Measurements from ENCODE around the gene YY2. TPM values are rescaled to one million over a fixed set of nuclear protein-coding genes. Genes with fewer than 3 reads are reported as not detected.
"Not testable (repeated sequence)": the region's sequence is repeated elsewhere in the genome, so short reads cannot be mapped to it uniquely, and the experiment has no call there.

YY2 gene
- total RNA-seq, 1 experiment from 2014 or later = 2.7 TPM

DNA sequence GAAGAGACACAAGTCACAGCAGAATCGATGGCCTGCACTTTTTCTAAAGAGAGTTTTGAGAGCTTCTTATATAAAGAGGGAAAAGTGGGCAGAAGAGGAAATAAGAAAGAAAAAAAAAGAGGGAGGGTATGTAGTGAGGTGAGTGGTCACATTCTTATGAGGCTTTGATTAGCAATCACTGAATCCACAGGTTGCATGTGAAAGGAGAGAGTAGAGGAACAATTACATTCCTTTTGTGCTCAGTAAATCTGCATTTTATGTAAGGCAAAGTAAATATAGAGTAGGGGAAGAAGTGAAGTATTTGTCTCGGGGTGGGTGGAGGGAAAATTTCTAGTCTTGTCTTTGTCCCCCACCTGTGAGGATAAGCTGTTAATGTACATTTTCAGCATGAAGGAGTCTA, 43.2 kb upstream of the YY2 start:
- POLR2A ChIA-PET (ENCODE audit: low non-redundant PET) = interaction anchor here (0.7 kb wide), 1 partner anchor 632 kb away, joined by 3 read pairs; no protein-coding TSS in a partner anchor
- CTCF ChIA-PET = no interaction called here
- H3K9me3 ChIP-seq (ENCODE audit: low read depth, low read length, poor library complexity, severe bottlenecking) = no peaks in the 10 kb centered on the region

DNA sequence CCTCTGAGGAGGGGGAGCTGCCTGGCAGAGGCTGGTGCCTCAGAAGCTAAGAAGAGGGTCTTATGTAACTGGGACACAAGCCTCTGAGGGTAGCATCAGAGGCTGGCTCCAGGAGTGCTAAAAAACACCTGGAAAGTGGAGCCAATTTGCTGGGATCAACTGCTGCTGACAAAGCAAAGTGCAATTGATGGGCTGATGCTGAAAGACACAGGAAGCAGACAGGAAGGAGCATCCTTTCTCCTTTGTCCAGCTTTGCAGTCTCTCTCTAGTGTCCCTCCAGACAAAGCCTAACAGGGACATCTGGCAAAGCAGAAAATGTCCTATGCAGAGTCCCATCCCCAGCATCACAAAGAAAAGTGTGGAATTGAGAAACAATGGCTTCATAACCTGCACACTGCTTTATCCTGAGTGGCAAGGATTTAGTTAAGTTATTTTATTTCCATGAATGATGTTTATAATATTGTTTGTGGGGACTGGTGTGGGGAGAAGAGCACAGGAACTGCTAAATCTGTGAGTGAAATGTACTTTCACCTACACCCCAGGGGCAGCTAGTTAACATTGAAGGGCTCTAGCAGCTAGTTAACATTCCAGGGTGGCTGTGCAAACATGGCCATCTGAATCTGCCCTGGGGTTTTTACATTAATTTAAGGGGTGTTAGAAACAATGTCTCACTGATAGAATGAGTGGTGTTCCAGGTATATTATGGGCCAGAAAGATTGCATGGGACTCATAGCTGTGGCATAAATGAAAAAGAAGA, 42.0 kb upstream of the YY2 start:
- no peak for DNase-seq (ENCODE audit: low spot score)
- intact Hi-C loops (cut with micrococcal nuclease; ENCODE audit: unreplicated experiment) = no loop called here
- TF ChIP-seq EZH2 (IDR thresholded peaks at IDR 0.05; ENCODE audit: borderline replicate concordance, low read depth, low read length, poor library complexity, severe bottlenecking) = no peak
- TF ChIP-seq, protein P1, sequence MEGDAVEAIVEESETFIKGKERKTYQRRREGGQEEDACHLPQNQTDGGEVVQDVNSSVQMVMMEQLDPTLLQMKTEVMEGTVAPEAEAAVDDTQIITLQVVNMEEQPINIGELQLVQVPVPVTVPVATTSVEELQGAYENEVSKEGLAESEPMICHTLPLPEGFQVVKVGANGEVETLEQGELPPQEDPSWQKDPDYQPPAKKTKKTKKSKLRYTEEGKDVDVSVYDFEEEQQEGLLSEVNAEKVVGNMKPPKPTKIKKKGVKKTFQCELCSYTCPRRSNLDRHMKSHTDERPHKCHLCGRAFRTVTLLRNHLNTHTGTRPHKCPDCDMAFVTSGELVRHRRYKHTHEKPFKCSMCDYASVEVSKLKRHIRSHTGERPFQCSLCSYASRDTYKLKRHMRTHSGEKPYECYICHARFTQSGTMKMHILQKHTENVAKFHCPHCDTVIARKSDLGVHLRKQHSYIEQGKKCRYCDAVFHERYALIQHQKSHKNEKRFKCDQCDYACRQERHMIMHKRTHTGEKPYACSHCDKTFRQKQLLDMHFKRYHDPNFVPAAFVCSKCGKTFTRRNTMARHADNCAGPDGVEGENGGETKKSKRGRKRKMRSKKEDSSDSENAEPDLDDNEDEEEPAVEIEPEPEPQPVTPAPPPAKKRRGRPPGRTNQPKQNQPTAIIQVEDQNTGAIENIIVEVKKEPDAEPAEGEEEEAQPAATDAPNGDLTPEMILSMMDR (conservative IDR thresholded peaks at IDR 0.05; ENCODE audit: low read depth, low read length) = no peak
- Histone ChIP-seq H3K4me3 (ENCODE audit: low read depth, low read length, poor library complexity, severe bottlenecking) (no peak overlapping the region), H3K27me3 (replicated peaks; ENCODE audit: insufficient read depth, low read depth, low read length, poor library complexity) (no peaks in the 10 kb centered on the region), H3K27ac (ENCODE audit: low read depth, low read length, poor library complexity, severe bottlenecking) (no peak overlapping the region), H3K9me3 (ENCODE audit: low read depth, low read length, poor library complexity, severe bottlenecking) (no peaks in the 10 kb centered on the region), H3K36me3 (ENCODE audit: insufficient read depth, low read length, poor library complexity, severe bottlenecking) (no peaks in the 10 kb centered on the region), H3K4me1 (ENCODE audit: insufficient read depth, low read length, poor library complexity, severe bottlenecking) (no peaks in the 10 kb centered on the region)
- ChIA-PET CTCF (no interaction called here), POLR2A (ENCODE audit: low non-redundant PET) (no interaction called here)
- no TSS peak for BruUV-seq (replicated peaks)

More for the DNA sequence above, 43.2 kb upstream of the YY2 start:
- DNase-seq (ENCODE audit: low spot score) = no peak
- TF ChIP-seq, protein P1 (conservative IDR thresholded peaks at IDR 0.05; ENCODE audit: low read depth, low read length) = no peak
- TF ChIP-seq EZH2 (IDR thresholded peaks at IDR 0.05; ENCODE audit: borderline replicate concordance, low read depth, low read length, poor library complexity, severe bottlenecking) = no peak
- Histone ChIP-seq H3K27me3 (replicated peaks; ENCODE audit: insufficient read depth, low read depth, low read length, poor library complexity) (no peaks in the 10 kb centered on the region), H3K4me1 (ENCODE audit: insufficient read depth, low read length, poor library complexity, severe bottlenecking) (no peaks in the 10 kb centered on the region), H3K27ac (ENCODE audit: low read depth, low read length, poor library complexity, severe bottlenecking) (no peak overlapping the region), H3K36me3 (ENCODE audit: insufficient read depth, low read length, poor library complexity, severe bottlenecking) (no peaks in the 10 kb centered on the region), H3K4me3 (ENCODE audit: low read depth, low read length, poor library complexity, severe bottlenecking) (no peak overlapping the region)
- no TSS peak for BruUV-seq (replicated peaks)
- intact Hi-C loops (cut with micrococcal nuclease; ENCODE audit: unreplicated experiment) = no loop called here

DNA sequence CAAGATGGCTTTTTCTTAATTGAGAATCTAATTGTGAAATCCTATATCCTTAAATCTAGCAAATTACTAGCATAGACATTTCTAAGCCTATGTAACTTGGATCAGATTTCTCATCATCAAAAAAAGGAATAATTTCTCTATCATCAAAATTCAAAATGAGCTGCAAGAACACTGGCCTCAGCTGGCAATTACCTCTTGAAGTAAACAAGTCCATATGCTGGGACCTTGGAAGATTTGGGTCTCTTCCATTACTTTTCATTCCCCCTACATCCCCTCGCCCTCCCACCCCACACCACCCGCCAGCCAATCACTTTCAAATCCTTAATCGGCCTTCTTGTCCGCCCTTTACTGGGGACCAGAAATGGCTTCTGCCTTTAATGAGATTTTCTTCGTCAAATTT, 39.7 kb upstream of the YY2 start:
- no TSS peak for BruUV-seq (replicated peaks)
- no peak for DNase-seq (ENCODE audit: low spot score)
- CTCF ChIA-PET = no interaction called here
- H3K4me1 ChIP-seq (ENCODE audit: insufficient read depth, low read length, poor library complexity, severe bottlenecking) = no peaks in the 10 kb centered on the region
- no peak overlapping the region for H3K27ac ChIP-seq (ENCODE audit: low read depth, low read length, poor library complexity, severe bottlenecking)
- no peak overlapping the region for H3K4me3 ChIP-seq (ENCODE audit: low read depth, low read length, poor library complexity, severe bottlenecking)
- POLR2A ChIA-PET (ENCODE audit: low non-redundant PET) = no interaction called here
- TF ChIP-seq, protein P1 (conservative IDR thresholded peaks at IDR 0.05; ENCODE audit: low read depth, low read length) = no peak
- no peak for TF ChIP-seq EZH2 (IDR thresholded peaks at IDR 0.05; ENCODE audit: borderline replicate concordance, low read depth, low read length, poor library complexity, severe bottlenecking)
- H3K9me3 ChIP-seq (ENCODE audit: low read depth, low read length, poor library complexity, severe bottlenecking) = no peaks in the 10 kb centered on the region
- no peaks in the 10 kb centered on the region for H3K36me3 ChIP-seq (ENCODE audit: insufficient read depth, low read length, poor library complexity, severe bottlenecking)
- intact Hi-C loops (cut with micrococcal nuclease; ENCODE audit: unreplicated experiment) = no loop called here
- H3K27me3 ChIP-seq (replicated peaks; ENCODE audit: insufficient read depth, low read depth, low read length, poor library complexity) = no peaks in the 10 kb centered on the region

DNA sequence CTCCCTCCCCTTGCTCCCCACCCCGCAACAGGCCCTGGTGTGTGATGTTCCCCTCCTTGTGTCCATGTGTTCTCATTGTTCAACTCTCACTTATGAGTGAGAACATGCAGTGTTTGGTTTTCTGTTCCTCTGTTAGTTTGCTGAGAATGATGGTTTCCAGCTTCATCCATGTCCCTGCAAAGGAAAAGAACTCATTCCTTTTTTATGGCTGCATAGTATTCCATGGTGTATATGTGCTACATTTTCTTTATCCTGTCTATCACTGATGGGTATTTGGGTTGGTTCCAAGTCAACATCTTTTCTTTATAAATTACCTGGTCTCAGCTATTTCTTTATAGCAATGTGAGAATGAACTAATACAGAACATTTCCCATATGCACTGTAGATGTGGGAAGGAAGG, 35.6 kb upstream of the YY2 start:
- intact Hi-C loops (cut with micrococcal nuclease; ENCODE audit: unreplicated experiment); H3K9me3 ChIP-seq (ENCODE audit: low read depth, low read length, poor library complexity, severe bottlenecking); DNase-seq (ENCODE audit: low spot score); H3K4me1 ChIP-seq (ENCODE audit: insufficient read depth, low read length, poor library complexity, severe bottlenecking); BruUV-seq (replicated peaks); H3K27me3 ChIP-seq (replicated peaks; ENCODE audit: insufficient read depth, low read depth, low read length, poor library complexity); CTCF ChIA-PET; H3K27ac ChIP-seq (ENCODE audit: low read depth, low read length, poor library complexity, severe bottlenecking); POLR2A ChIA-PET (ENCODE audit: low non-redundant PET); H3K36me3 ChIP-seq (ENCODE audit: insufficient read depth, low read length, poor library complexity, severe bottlenecking); H3K4me3 ChIP-seq (ENCODE audit: low read depth, low read length, poor library complexity, severe bottlenecking): not testable (repeated sequence)
